T-helper 17 cell (primary cell): ENCODE results near the gene RNF123. TPM values are rescaled to one million over a fixed set of nuclear protein-coding genes. Genes with fewer than 3 reads are reported as not detected.

Source experiments
- ATAC-seq: fragments of 150-1000 bp; cut with Tn5 transposase; 2 replicates; pipeline ENCODE4 v1.10.0; 2021; ENCODE audit warnings: mild to moderate bottlenecking, moderate library complexity
- DNase-seq, 3 donors: peaks; one replicate each; pipeline versions ENCODE4 v3.0.0 to v3.0.0-alpha.2; 2020 to 2021
- H3K9me3 ChIP-seq: one replicate; pipeline ENCODE4 v1.7.0; 2013; ENCODE audit warnings: low read length, mild to moderate bottlenecking; ENCODE audit not compliant: control insufficient read depth, poor library complexity, severe bottlenecking
- H3K27ac Mint-ChIP-seq: one replicate; pipeline ENCODE4 v1.8.0; 2022; ENCODE audit warnings: mild to moderate bottlenecking, moderate library complexity, mixed read lengths
- H3K27me3 Mint-ChIP-seq: one replicate; pipeline ENCODE4 v1.8.0; 2022; ENCODE audit warnings: mixed read lengths
- H3K36me3 Mint-ChIP-seq: one replicate; pipeline ENCODE4 v1.8.0; 2022; ENCODE audit warnings: low read depth, mixed read lengths
- H3K4me1 Mint-ChIP-seq: one replicate; pipeline ENCODE4 v1.8.0; 2022; ENCODE audit warnings: mild to moderate bottlenecking, mixed read lengths
- H3K4me3 Mint-ChIP-seq: one replicate; pipeline ENCODE4 v1.8.0; 2022; ENCODE audit warnings: mild to moderate bottlenecking, moderate library complexity, mixed read lengths
- total RNA-seq, 4 donors: library from RNA in 2 of 4; stranded (reverse) in 2 of 4; gene quantifications; one replicate each; pipeline ENCODE4 v1.2.3 and lab custom pipeline; 2022 to 2026

RNF123 gene
- total RNA-seq, 2 donors from 2014 or later: 37.7 to 45.1 TPM

DNA sequence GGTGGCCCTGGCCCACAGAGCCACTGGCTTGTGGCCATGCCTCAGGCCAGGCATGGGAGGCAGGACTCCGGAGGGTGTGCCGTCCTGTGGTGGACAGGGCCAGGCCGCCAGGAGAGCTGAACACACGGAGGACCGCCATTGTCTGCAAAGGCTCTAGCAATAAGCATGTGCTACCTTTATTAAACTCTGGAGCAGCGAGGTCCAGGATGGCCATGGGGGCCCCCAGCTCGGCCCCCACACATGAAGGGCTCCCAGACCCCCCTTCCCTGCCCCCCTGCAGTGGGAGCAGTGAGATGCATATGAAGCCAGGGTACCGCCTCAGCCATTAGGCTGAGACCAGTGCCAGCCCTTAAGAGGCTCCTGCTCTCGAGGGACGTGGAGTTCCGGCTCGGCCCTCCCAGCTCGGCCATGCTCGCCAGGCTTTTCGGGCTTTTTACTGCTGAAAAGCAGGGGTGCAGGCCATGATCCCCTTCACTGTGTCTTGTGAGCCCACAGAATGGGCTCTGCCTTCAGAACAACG, 27.4 kb downstream of the RNF123 start:
- no peaks in the 10 kb centered on the region for H3K27me3 Mint-ChIP-seq
- ATAC-seq (no peak), DNase-seq (no peak)
- peaks cover 27% of the 10 kb centered on the region for H3K4me1 Mint-ChIP-seq
- no peak overlapping the region for H3K4me3 Mint-ChIP-seq
- no peak overlapping the region for H3K27ac Mint-ChIP-seq
- H3K9me3 ChIP-seq: no peaks in the 10 kb centered on the region
- no peaks in the 10 kb centered on the region for H3K36me3 Mint-ChIP-seq

DNA sequence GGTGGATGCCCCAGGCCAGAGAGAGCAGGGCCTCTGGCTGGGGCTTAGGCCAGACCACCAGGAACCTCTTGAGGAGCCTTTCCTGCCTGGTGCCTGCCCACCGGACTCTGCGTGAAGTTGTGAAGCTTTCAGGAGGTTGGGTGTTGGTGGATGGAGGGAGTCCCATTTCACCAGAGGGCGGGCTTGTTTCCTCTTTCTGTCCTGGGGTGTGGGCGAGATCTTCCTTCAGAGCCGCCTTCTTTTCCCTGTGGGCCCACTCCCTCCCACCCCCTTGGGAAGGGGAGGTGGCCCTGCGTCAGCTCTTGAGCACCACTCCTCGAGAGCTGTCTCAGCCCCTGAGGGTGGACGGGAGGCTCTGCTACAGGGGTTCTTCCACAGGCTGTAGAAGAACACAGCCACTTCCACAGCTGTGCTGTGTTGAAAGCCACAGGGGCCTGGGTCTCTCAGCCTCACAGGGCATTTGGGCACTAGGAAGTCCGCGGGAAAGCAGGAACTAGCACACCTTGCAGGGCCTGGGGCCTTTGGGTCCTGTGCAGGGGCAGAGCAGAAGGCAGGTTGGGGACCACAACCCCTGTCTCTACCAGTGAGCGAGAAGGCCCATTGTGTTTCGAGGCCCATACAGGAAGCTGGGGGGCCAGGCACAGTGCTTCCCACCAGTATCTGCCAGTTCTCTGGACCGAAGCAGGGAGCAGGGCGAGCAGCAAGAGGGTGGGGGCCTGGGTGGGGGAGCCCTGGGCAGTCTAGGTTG, 28.0 kb downstream of the RNF123 start:
- no peak for DNase-seq
- Mint-ChIP-seq H3K27ac (no peak overlapping the region), H3K27me3 (no peaks in the 10 kb centered on the region), H3K4me1 (peaks cover 26% of the 10 kb centered on the region), H3K4me3 (peak overlapping the region; percentile 75), H3K36me3 (no peaks in the 10 kb centered on the region)
- H3K9me3 ChIP-seq: no peaks in the 10 kb centered on the region
- ATAC-seq: no peak

DNA sequence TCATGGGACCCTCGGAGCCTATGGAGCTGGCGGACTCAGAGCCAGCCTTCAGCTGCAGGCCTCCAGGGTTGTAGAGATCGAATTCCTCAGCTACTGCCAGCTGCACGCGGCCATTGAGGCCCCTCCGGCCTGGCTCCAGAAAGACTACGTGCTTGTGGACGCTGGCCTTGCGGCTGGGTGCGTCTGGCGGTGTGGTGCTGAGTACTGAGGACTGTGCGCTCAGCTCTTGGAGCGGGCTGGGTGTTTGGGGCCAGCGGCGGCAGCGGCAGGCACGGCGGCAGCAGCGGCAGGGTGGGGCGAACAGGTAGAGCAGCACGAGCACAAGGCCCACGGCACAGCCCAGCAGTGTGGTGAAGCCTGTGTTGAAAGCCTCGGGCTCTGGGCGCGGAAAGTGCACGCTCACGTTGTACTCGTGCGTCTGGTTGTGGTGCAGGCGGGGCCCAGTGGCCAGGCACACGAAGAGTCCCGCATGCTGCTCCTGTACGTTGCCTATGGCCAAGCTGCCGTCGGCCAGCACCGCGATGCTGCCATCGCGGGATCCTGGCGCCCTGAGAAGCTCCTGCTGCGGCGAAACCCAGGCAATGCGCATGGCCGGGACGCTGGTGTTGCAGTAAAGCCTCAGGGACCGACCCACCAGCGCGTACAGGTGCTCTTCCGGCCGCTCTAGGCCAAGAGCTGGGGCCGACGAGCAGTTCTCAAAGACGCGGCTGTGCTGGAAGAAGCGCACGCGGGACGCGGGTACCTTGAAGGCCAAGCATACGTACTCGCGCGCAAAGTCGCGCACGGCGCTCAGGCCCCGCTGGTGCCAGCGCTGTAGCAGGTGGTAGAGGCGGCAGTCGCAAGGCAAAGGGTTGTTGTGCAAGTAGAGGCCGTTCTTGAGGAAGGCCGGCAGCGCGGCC, 28.9 kb downstream of the RNF123 start:
- Mint-ChIP-seq H3K36me3 (no peaks in the 10 kb centered on the region), H3K4me3 (peak overlapping the region; percentile 89), H3K27me3 (no peaks in the 10 kb centered on the region), H3K4me1 (peaks cover 28% of the 10 kb centered on the region), H3K27ac (no peak overlapping the region)
- DNase-seq (no peak), ATAC-seq (no peak)
- no peaks in the 10 kb centered on the region for H3K9me3 ChIP-seq

DNA sequence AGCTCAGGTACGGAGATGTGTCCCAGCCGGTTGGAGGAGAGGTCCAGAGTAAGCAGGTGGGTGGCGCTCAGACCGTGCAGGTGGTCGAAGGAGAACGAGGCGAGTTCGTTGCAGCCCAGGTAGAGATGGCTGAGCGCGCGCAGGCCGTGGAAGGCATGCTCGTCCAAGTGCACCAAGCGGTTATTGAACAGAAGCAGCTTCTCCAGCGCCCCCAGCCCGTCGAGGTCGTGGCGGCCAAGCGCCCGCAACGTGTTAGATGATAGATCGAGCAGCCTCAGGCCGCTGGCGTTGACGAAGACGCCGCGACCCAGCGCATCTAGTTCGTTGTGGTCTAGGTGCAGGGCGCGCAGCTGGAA, 29.5 kb downstream of the RNF123 start:
- Mint-ChIP-seq H3K27ac (peak overlapping the region; percentile 97), H3K4me3 (peak overlapping the region; percentile 89), H3K27me3 (no peaks in the 10 kb centered on the region)

DNA sequence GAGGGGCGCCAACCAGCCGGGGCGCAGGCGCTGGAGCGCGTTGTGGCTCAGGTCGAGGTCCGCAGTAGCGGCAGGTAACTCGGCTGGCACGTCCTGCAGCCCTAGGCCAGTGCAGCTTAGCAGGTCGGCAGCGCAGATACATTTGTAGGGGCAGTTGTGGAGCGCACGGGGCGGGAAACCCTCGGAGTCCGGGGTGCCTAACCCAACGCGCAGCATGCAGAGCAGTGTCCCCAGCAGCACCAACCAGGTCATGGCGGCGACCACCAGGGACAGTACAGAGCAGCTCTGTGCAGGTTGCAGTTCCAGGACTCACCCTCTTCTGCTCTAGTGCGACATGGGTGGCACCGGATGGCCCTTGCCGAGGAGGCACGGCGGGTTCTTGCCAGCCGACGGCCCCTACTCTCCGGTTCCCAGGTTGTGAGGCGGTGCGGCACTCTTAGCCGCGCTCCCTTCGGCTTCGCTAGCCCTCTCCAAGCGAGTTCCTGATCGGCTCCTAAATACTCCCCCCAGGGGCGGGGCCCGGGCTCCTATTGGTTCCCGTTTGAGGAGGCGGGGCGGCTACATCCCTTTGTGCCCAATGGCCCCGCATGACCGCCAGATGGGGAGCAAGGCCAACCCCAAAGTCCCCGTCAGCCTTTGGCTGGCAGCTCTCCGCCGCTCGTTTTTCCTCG, 30.0 kb downstream of the RNF123 start, which contains the start of gene AMIGO3:
Gene AMIGO3 (minus strand): TSS at position 471 of the 671 bp plus-strand sequence. CDS start 219 bp downstream, at position 252.
- peak within 1 kb of the TSS; percentile 89 for H3K4me3 Mint-ChIP-seq
- no peaks in the 10 kb centered on the region for H3K9me3 ChIP-seq
- peak within 1 kb of the TSS; percentile 97 for H3K27ac Mint-ChIP-seq
- peaks cover 26% of the 10 kb centered on the region for H3K4me1 Mint-ChIP-seq
- no peaks in the 10 kb centered on the region for H3K27me3 Mint-ChIP-seq
- no peaks in the 10 kb centered on the region for H3K36me3 Mint-ChIP-seq
- ATAC-seq (peak; percentile 71), DNase-seq (peak; percentile 82 to 89 (median 88))

More for the DNA sequence above, 29.5 kb downstream of the RNF123 start:
- DNase-seq (no peak), ATAC-seq (no peak)
- Mint-ChIP-seq H3K4me1 (peaks cover 28% of the 10 kb centered on the region), H3K36me3 (no peaks in the 10 kb centered on the region)
- no peaks in the 10 kb centered on the region for H3K9me3 ChIP-seq

DNA sequence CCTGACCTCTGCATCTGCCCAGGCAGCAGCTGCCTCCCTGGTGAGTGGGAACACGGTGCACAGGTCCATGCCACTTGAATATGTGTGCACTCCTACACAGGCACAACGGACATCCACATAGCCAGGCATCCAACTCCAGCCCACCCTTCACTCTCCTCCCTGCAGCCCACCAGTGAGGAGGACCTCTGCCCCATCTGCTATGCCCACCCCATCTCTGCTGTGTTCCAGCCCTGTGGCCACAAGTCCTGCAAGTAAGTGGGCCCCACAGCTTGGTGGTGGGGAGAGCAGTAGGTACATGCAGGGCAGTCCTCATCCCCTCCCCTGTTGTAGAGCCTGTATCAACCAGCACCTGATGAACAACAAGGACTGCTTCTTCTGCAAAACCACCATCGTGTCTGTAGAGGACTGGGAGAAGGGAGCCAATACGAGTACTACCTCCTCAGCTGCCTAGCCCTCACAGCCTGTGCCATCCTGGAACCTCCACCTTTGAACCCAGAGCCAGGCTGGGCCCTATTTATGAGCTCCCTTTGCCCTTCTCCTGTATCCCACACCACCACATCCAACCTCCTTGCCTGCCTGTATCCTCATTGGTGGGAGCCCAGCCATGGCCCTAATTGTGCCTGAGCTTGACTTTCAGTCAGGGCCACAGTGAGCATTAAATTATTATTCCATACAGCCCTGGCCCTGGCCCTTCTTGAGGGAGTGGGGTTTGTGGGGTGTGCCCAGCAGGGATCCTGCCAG, 31.7 kb downstream of the RNF123 start:
- Mint-ChIP-seq H3K4me3 (peak overlapping the region; percentile 36), H3K4me1 (peaks cover 29% of the 10 kb centered on the region), H3K27me3 (no peaks in the 10 kb centered on the region), H3K27ac (peak overlapping the region; percentile 97), H3K36me3 (no peaks in the 10 kb centered on the region)
- ATAC-seq: no peak
- DNase-seq: no peak
- H3K9me3 ChIP-seq: no peaks in the 10 kb centered on the region

- Mint-ChIP-seq H3K4me1 (peaks cover 29% of the 10 kb centered on the region), H3K36me3 (no peaks in the 10 kb centered on the region), H3K27me3 (no peaks in the 10 kb centered on the region), H3K27ac (peak overlapping the region; percentile 97), H3K4me3 (no peak overlapping the region)
- DNase-seq (no peak), ATAC-seq (no peak)
- no peaks in the 10 kb centered on the region for H3K9me3 ChIP-seq
Observed at GRCh38 chr3:49721596-49721895, 32.2 kb downstream of the RNF123 start.

- no peaks in the 10 kb centered on the region for H3K36me3 Mint-ChIP-seq
- DNase-seq: no peak
- H3K4me3 Mint-ChIP-seq: peak overlapping the region; percentile 93
Observed at GRCh38 chr3:49721896-49722781, 32.8 kb downstream of the RNF123 start.

DNA sequence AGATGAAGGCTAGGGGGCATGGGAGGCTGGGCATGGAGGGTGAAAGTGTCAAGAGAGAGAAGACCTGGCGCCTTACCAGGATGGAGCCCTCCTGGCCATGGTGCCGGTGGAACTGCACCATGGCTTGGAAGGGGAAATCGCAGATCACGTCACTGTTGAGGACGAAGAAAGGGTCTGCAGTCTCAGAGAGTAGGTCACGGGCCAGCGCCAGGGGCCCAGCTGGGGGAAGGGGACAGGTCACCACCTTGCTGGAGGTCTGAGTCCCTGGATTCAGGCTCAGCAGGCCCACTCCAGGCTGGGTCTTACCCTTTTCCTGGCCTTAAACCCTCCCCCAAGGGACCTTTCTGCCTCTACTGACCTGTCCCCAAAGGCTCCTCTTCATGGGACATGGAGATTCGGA, 33.5 kb downstream of the RNF123 start:
- no peak for ATAC-seq
- Mint-ChIP-seq H3K27ac (peak overlapping the region; percentile 97), H3K4me1 (peaks cover 29% of the 10 kb centered on the region), H3K36me3 (no peaks in the 10 kb centered on the region), H3K27me3 (no peaks in the 10 kb centered on the region), H3K4me3 (peak overlapping the region; percentile 93)
- H3K9me3 ChIP-seq: no peaks in the 10 kb centered on the region
- peak in 1 of 3 donors; percentile 4 for DNase-seq

More at GRCh38 chr3:49721896-49722781, 32.8 kb downstream of the RNF123 start:
- H3K4me1 Mint-ChIP-seq: peaks cover 29% of the 10 kb centered on the region
- H3K27me3 Mint-ChIP-seq: no peaks in the 10 kb centered on the region
- no peaks in the 10 kb centered on the region for H3K9me3 ChIP-seq
- no peak for ATAC-seq
- H3K27ac Mint-ChIP-seq: peak overlapping the region; percentile 97

DNA sequence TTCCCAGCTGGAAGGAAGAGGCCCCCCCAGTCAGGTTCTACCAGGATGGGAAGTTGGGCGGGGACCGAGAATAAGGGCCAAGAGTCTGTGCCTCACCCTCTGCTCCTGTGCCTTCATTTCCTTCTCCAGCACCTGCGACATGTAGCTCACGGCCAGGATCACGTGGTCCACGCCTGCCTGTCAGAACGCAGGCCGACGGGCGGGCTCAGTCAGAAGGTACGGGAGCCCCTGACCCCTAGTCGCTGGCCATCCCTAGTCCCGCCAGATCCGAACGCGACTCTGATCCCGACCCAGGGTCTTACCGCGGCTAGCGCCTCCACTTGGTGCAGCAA, 33.9 kb downstream of the RNF123 start:
- DNase-seq (peak; percentile 40 to 50 (median 47)), ATAC-seq (peak; percentile 20)
- H3K4me3 Mint-ChIP-seq: peak overlapping the region; percentile 93
- H3K4me1 Mint-ChIP-seq: peaks cover 29% of the 10 kb centered on the region
- H3K27ac Mint-ChIP-seq: peak overlapping the region; percentile 97
- H3K36me3 Mint-ChIP-seq: no peaks in the 10 kb centered on the region
- H3K27me3 Mint-ChIP-seq: no peaks in the 10 kb centered on the region
- H3K9me3 ChIP-seq: no peaks in the 10 kb centered on the region

DNA sequence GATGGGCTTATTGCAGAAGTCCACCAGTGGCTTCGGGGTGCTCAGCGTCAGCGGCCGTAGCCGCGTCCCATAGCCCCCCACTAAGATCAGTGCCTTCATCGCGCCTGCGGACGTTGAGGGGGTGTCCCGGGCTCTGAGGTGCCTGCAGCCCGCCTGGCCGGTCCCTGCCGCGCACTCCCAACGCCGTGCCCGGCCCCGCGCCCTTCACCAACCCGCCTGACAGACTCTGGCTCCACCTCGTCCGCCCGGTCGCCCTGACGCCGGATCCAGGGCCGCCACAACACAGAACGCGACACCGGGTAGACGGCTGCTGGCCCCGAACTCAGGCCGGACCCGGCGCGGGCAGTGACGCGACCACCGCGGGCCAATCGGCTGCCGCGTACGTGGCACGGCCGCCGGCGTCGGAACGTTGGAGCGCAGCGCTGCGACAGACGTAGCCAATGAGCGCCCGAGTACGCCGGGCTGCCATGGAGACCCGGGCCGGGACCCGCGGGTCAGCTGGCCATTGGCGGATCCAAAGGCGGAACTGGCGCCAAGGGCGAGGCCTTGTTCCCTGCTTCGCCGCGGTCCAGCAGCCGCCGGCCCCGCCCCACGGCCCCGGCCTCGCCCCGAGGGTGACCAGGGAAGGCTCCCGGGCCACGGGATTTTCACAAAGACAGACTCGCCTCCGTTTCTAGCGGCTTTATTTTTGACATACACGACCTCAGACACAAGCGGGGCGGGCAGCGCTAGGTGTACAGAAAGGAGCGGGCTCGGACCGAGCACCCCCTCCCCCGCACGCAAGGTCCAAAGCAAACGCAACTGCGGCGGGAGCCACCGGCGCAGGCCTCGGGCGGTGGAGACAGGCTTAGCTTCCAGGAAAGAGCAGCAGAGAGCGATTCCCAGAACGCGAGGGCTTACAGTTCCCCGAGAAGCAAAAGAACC, 34.5 kb downstream of the RNF123 start, which contains the start of gene GMPPB:
Gene GMPPB (minus strand): TSS at position 324 of the 924 bp plus-strand sequence. CDS start 225 bp downstream, at position 99.
- H3K27ac Mint-ChIP-seq: peak within 1 kb of the TSS; percentile 97
- peaks cover 24% of the 10 kb centered on the region for H3K4me1 Mint-ChIP-seq
- no peaks in the 10 kb centered on the region for H3K27me3 Mint-ChIP-seq
- H3K9me3 ChIP-seq: no peaks in the 10 kb centered on the region
- no peaks in the 10 kb centered on the region for H3K36me3 Mint-ChIP-seq
- H3K4me3 Mint-ChIP-seq: peak within 1 kb of the TSS; percentile 93
- DNase-seq (peak; percentile 88 to 90 (median 89)), ATAC-seq (peak; percentile 79)
